Upper lobe of left lung (tissue), 6 donors: ENCODE results near the gene REV3L. TPM values are rescaled to one million over a fixed set of nuclear protein-coding genes. Genes with fewer than 3 reads are reported as not detected.

ENCODE experiments used
- ATAC-seq, 2 donors: fragments of 200-7000 bp; cut with Tn5 transposase; one replicate each; pipeline ENCODE4 v1.9.1; 2022; ENCODE audit warnings: mild to moderate bottlenecking in 2 of 2, moderate library complexity in 2 of 2; ENCODE audit not compliant: low FRiP score in 2 of 2
- DNase-seq, 2 donors: peaks; one replicate each; pipeline ENCODE4 v3.0.0-alpha.2; 2019 to 2020
- H3K27ac ChIP-seq, 4 donors: fragments of 200-600 bp; sonication (generic); one replicate each; pipeline ENCODE4 v1.5.1; 2016 to 2019
- H3K27me3 ChIP-seq, 4 donors: fragments of 200-600 bp; sonication (generic); one replicate each; pipeline ENCODE4 v1.5.1; 2017 to 2019
- H3K36me3 ChIP-seq, 4 donors: fragments of 200-600 bp; sonication (generic); one replicate each; pipeline ENCODE4 v1.5.1; 2016 to 2019
- H3K4me1 ChIP-seq, 4 donors: fragments of 200-600 bp; sonication (generic); one replicate each; pipeline ENCODE4 v1.5.1; 2018 to 2019
- H3K4me3 ChIP-seq, 4 donors: fragments of 200-600 bp; sonication (generic); one replicate each; pipeline ENCODE4 v1.5.1; 2017 to 2019; ENCODE audit warnings: mild to moderate bottlenecking in 2 of 4, moderate library complexity in 1 of 4
- H3K9me3 ChIP-seq, 4 donors: fragments of 200-600 bp; sonication (generic); one replicate each; pipeline ENCODE4 v1.5.1; 2018 to 2019
- EP300 ChIP-seq, 4 donors: sonication (generic); formaldehyde crosslinking; IDR thresholded peaks; one replicate each; pipeline ENCODE4 v1.5.1; 2017; ENCODE audit warnings: antibody characterized with exemption in 4 of 4, control low read depth in 2 of 4
- POLR2A ChIP-seq, 4 donors: fragments of 450-650 bp; IDR thresholded peaks; one replicate each; pipeline ENCODE4 v1.5.1; 2016 to 2017; ENCODE audit warnings: antibody characterized with exemption in 4 of 4, mild to moderate bottlenecking in 2 of 4
- POLR2AphosphoS5 ChIP-seq, 2 donors: sonication (generic); formaldehyde crosslinking; IDR thresholded peaks; one replicate each; pipeline ENCODE4 v1.5.1; 2017; ENCODE audit warnings: antibody characterized with exemption in 2 of 2
- WGBS, 2 donors: methylation state at CpG; one replicate each; pipeline ENCODE4 v1.1.5; 2017 to 2018; 5-methylcytosine and 5-hydroxymethylcytosine counted together
- total RNA-seq, 6 donors: library from RNA; depleted of rRNA in 4 of 6; stranded (reverse); fragments of >200 nt in 4 of 6; gene quantifications; one replicate each; pipeline versions ENCODE4 v1.1.0 to v1.2.1, GENCODE V29; 2016 to 2021
- TF ChIP-seq, protein P1 (sequence below), 6 experiments: fragments of 450-650 bp in 4 of 6; fragments of 200-600 bp in 2 of 6; sonication (generic) in 2 of 6; IDR thresholded peaks; one replicate each; pipeline ENCODE4 v1.5.1; 2016 to 2019; ENCODE audit warnings: antibody characterized with exemption in 6 of 6
- donor health status: DM: no; HTN: no; CAD: no; lungs with moderate emphysema.
- donor health status: DM: no; HTN: yes; CAD: no; lungs with severe emphysema.

The REV3L gene
- total RNA-seq, 6 donors from 2014 or later: 29.7 to 106 (median 38.0) TPM

DNA sequence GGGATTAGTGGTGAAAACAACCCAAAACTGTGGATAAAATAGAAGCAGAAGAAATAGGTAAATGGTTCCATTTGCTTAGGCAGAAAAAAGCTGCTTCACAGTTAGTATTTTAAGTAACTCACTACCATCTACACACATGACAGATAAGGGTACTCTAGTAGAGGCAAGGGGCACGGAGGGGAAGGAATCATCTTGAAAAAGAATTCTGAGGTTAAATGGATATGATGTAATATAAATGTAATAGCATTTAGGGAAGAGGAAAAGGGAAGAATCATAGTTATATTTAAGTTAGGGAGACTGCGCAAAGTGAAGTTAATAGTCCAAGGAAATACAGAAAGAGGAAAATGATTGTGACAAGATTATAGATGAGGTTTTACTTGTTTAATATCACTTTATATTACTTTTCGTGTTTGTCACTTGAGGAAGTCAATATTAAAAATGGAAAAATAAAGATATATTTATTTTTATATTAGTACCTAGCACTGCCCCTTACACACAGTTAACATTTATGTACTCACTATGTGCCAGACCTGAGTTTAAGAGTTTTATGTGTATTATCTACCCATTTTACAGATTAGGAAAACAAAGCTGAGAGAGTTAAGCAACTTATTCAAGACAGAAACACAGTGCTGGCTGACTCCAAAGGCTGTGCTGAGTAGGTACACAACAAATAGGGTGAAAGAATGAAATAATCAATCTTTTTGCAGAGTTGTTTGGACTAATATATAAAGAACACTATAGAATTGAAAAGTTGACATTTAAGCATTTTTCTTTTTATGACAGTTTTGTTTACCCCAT, 128.1 kb downstream of the REV3L start:
- TF ChIP-seq, protein P1, sequence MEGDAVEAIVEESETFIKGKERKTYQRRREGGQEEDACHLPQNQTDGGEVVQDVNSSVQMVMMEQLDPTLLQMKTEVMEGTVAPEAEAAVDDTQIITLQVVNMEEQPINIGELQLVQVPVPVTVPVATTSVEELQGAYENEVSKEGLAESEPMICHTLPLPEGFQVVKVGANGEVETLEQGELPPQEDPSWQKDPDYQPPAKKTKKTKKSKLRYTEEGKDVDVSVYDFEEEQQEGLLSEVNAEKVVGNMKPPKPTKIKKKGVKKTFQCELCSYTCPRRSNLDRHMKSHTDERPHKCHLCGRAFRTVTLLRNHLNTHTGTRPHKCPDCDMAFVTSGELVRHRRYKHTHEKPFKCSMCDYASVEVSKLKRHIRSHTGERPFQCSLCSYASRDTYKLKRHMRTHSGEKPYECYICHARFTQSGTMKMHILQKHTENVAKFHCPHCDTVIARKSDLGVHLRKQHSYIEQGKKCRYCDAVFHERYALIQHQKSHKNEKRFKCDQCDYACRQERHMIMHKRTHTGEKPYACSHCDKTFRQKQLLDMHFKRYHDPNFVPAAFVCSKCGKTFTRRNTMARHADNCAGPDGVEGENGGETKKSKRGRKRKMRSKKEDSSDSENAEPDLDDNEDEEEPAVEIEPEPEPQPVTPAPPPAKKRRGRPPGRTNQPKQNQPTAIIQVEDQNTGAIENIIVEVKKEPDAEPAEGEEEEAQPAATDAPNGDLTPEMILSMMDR (IDR thresholded peaks at IDR 0.05): no peak
- TF ChIP-seq EP300 (IDR thresholded peaks at IDR 0.05): no peak
- TF ChIP-seq POLR2AphosphoS5 (IDR thresholded peaks at IDR 0.05): no peak
- no peak for TF ChIP-seq POLR2A (IDR thresholded peaks at IDR 0.05)

GRCh38 chr6:111353912-111354462, 129.0 kb downstream of the REV3L start:
- 59 to 61% methylated on average over 5 of the region's 5 CpGs for WGBS, 2 donors
- no peak overlapping the region for H3K4me3 ChIP-seq
- peaks cover 0 to 19% (median 4%) of the 10 kb centered on the region in 4 donors for H3K4me1 ChIP-seq
- ATAC-seq (peak; percentile 57 to 61), DNase-seq (no peak)
- H3K9me3 ChIP-seq: no peaks in the 10 kb centered on the region
- no peaks in the 10 kb centered on the region for H3K27me3 ChIP-seq
- TF ChIP-seq, protein P1 (IDR thresholded peaks at IDR 0.05): no peak
- TF ChIP-seq EP300 (IDR thresholded peaks at IDR 0.05): no peak
- TF ChIP-seq POLR2AphosphoS5 (IDR thresholded peaks at IDR 0.05): no peak
- TF ChIP-seq POLR2A (IDR thresholded peaks at IDR 0.05): no peak
- peak overlapping the region in 1 of 4 donors; percentile 24 for H3K27ac ChIP-seq
- peaks cover 3 to 65% (median 11%) of the 10 kb centered on the region in 4 donors for H3K36me3 ChIP-seq

More for the DNA sequence above, 128.1 kb downstream of the REV3L start:
- 64 to 73% methylated on average over 3 of the region's 3 CpGs for WGBS, 2 donors
- ATAC-seq (peak in 1 of 2 donors; percentile 75), DNase-seq (no peak)
- Histone ChIP-seq H3K27ac (peak overlapping the region in 1 of 4 donors; percentile 24), H3K36me3 (peaks cover 3 to 55% (median 8%) of the 10 kb centered on the region in 4 donors), H3K9me3 (no peaks in the 10 kb centered on the region), H3K27me3 (no peaks in the 10 kb centered on the region), H3K4me3 (no peak overlapping the region), H3K4me1 (peaks cover 0 to 19% (median 4%) of the 10 kb centered on the region in 4 donors)

- 91 to 94% methylated on average over 3 of the region's 3 CpGs for WGBS, 2 donors
- no peak for DNase-seq
Observed at GRCh38 chr6:111347589-111347988, 135.4 kb downstream of the REV3L start.

GRCh38 chr6:111342913-111343312, 140.1 kb downstream of the REV3L start:
- WGBS, 2 donors: 82 to 100% methylated on average over 1 of the region's 1 CpG
- Histone ChIP-seq H3K4me3 (no peak overlapping the region), H3K4me1 (no peaks in the 10 kb centered on the region), H3K27ac (no peak overlapping the region), H3K36me3 (peaks cover 0 to 63% (median 14%) of the 10 kb centered on the region in 4 donors), H3K9me3 (no peaks in the 10 kb centered on the region), H3K27me3 (no peaks in the 10 kb centered on the region)
- DNase-seq (no peak), ATAC-seq (no peak)
- TF ChIP-seq POLR2A (IDR thresholded peaks at IDR 0.05): no peak
- TF ChIP-seq, protein P1 (IDR thresholded peaks at IDR 0.05): no peak
- TF ChIP-seq EP300 (IDR thresholded peaks at IDR 0.05): no peak
- TF ChIP-seq POLR2AphosphoS5 (IDR thresholded peaks at IDR 0.05): no peak

More at GRCh38 chr6:111347589-111347988, 135.4 kb downstream of the REV3L start:
- Histone ChIP-seq H3K4me3 (no peak overlapping the region), H3K36me3 (peaks cover 3 to 83% (median 19%) of the 10 kb centered on the region in 4 donors), H3K27me3 (no peaks in the 10 kb centered on the region), H3K27ac (no peak overlapping the region), H3K9me3 (no peaks in the 10 kb centered on the region), H3K4me1 (no peaks in the 10 kb centered on the region)
- TF ChIP-seq, protein P1 (IDR thresholded peaks at IDR 0.05): no peak
- TF ChIP-seq POLR2AphosphoS5 (IDR thresholded peaks at IDR 0.05) (no peak), EP300 (IDR thresholded peaks at IDR 0.05) (no peak), POLR2A (IDR thresholded peaks at IDR 0.05) (no peak)
- no peak for ATAC-seq
